Natural killer cell treated with Interleukin-12 subunit alpha and Interleukin-12 subunit beta and Interleukin-15 and Interleukin-18, amount 100 ng/mL, for 72 hours (primary cell): ENCODE data around the gene SESN1. TPM values are rescaled to one million over a fixed set of nuclear protein-coding genes. Genes with fewer than 3 reads are reported as not detected.

Source experiments
- ATAC-seq, 2 donors: fragments of 150-1000 bp; cut with Tn5 transposase in 1 of 2; sonication (Bioruptor Pico), chemical (Tn5 transposase) in 1 of 2; 2 replicates each; pipeline ENCODE4 v1.10.0; 2021
- DNase-seq: peaks from one replicate; pipeline ENCODE4 v3.0.0; 2022; ENCODE audit warnings: low spot score
- H3K27ac Mint-ChIP-seq, 2 donors: 1 replicate in 1 of 2; 2 replicates in 1 of 2; pipeline ENCODE4 v1.8.0; 2022; ENCODE audit warnings: mixed read lengths in 2 of 2, mild to moderate bottlenecking in 1 of 2, moderate library complexity in 1 of 2
- H3K27me3 Mint-ChIP-seq, 2 donors: 1 replicate in 1 of 2; 2 replicates in 1 of 2; pipeline ENCODE4 v1.8.0; 2022; ENCODE audit warnings: mixed read lengths in 2 of 2
- H3K36me3 Mint-ChIP-seq: one replicate; pipeline ENCODE4 v1.8.0; 2022; ENCODE audit warnings: mixed read lengths
- H3K4me1 Mint-ChIP-seq, 2 donors: 1 replicate in 1 of 2; 2 replicates in 1 of 2; pipeline ENCODE4 v1.8.0; 2022; ENCODE audit warnings: low read depth in 2 of 2, mixed read lengths in 2 of 2, mild to moderate bottlenecking in 1 of 2
- H3K4me3 Mint-ChIP-seq: one replicate; pipeline ENCODE4 v1.8.0; 2022; ENCODE audit warnings: mixed read lengths
- H3K9me3 Mint-ChIP-seq: 2 replicates; pipeline ENCODE4 v1.8.0; 2022; ENCODE audit warnings: mixed read lengths
- total RNA-seq, 2 donors: library from RNA; stranded (reverse); gene quantifications; one replicate each; pipeline ENCODE4 v1.2.3, GENCODE V29; 2022

Gene SESN1
- total RNA-seq, 2 donors from 2014 or later, result 7.4 to 9.6 TPM

- H3K27ac Mint-ChIP-seq, result peak overlapping the region in 1 of 2 donors; percentile 18
These were observed 134.6 kb downstream of the SESN1 start for GRCh38 chr6:108959972-108960582.

DNA sequence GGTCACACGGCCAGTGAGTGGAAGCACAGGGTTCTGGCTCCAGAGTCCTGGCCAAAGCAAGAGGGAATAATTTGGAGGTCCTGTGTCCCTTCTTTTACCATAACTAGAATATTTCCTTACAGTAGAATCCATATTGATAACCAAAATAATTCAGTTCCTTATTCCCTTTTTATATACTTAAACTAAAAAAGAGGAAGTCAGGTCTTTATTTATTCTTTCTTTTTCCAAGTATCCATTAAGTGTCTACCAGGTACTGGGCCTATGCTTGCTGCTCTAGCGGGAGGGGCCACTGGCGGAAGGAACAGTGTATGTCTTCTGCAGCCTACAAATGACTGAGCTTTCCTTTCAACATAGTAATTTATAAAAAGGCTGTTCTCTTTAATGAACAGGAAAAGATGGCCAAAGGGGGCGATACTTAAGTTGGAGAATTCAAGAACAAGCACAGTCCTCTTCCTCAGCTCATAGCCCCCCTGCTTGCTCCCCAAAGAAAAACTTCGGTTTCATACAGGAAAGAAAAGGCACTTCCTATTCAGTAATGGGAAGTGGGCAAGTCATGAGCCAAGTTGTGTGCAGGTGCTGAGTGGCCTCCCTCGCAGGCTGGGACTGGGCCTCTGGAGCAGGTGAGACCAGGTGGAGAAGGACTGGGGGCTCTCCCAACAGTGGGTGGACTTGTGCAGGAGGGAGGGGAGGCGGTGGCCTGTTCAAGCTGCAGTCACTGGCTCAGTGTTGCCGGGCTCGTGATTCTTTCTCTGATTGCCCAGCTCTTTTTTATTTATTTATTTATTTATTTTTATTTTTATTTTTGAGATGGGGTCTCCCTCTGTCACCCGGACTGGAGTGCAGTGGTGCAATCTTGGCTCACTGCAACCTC is 135.5 kb downstream of the SESN1 start:
- Mint-ChIP-seq H3K27me3 (no peaks in the 10 kb centered on the region), H3K4me1 (peaks cover 23 to 26% of the 10 kb centered on the region in 2 donors), H3K27ac (no peak overlapping the region), H3K4me3 (no peak overlapping the region), H3K36me3 (no peaks in the 10 kb centered on the region), H3K9me3 (no peaks in the 10 kb centered on the region)
- ATAC-seq (no peak), DNase-seq (no peak)

More at GRCh38 chr6:108959972-108960582, 134.6 kb downstream of the SESN1 start:
- Mint-ChIP-seq H3K4me3 (no peak overlapping the region), H3K4me1 (peaks cover 22 to 23% of the 10 kb centered on the region in 2 donors), H3K27me3 (no peaks in the 10 kb centered on the region), H3K9me3 (no peaks in the 10 kb centered on the region), H3K36me3 (no peaks in the 10 kb centered on the region)
- DNase-seq, result no peak
- peak; percentile 42 to 63 for ATAC-seq

- peak overlapping the region in 1 of 2 donors; percentile 27 for H3K27ac Mint-ChIP-seq
- H3K4me1 Mint-ChIP-seq, result peaks cover 23 to 28% of the 10 kb centered on the region in 2 donors
- no peaks in the 10 kb centered on the region for H3K27me3 Mint-ChIP-seq
- no peaks in the 10 kb centered on the region for H3K36me3 Mint-ChIP-seq
- DNase-seq, result no peak
- no peak for ATAC-seq
- no peaks in the 10 kb centered on the region for H3K9me3 Mint-ChIP-seq
- H3K4me3 Mint-ChIP-seq, result no peak overlapping the region
These were observed 137.4 kb downstream of the SESN1 start for GRCh38 chr6:108957221-108957620.

DNA sequence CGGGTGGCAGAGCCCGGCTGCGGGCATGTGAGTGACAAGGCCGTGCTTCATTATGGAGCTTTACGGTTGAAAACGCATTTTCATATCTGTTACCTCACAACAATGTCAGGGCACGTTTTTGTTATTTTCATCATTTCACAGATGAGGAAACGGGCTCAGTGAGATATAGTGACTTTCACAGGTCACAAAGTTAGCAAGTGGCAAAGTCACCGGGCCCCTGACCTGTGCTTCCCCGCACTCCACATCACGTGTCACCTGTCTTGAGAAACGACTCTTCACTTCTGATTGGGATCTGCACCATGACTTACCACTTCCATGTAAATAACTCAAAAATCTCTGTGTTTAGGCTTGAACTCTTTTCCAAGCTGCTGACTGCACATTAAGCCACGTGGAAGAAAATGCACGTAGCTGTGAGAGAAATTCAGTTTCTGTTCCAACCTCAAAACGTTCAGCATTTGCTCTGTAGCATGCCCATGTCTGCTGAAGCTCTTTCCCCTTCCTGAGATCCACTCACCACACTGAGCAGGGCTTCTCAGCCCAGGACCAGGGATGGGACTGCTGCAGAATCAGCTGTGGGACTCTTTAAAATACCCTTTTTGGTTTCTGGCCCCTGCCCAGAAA is 139.2 kb downstream of the SESN1 start:
- peak overlapping the region; percentile 31 for H3K4me3 Mint-ChIP-seq
- DNase-seq (no peak), ATAC-seq (no peak)
- H3K36me3 Mint-ChIP-seq, result no peaks in the 10 kb centered on the region
- no peaks in the 10 kb centered on the region for H3K9me3 Mint-ChIP-seq
- H3K27me3 Mint-ChIP-seq, result no peaks in the 10 kb centered on the region
- no peak overlapping the region for H3K27ac Mint-ChIP-seq
- peaks cover 20 to 28% of the 10 kb centered on the region in 2 donors for H3K4me1 Mint-ChIP-seq

GRCh38 chr6:108953681-108954080 is 141.0 kb downstream of the SESN1 start:
- no peak overlapping the region for H3K4me3 Mint-ChIP-seq
- peaks cover 8 to 19% of the 10 kb centered on the region in 2 donors for H3K4me1 Mint-ChIP-seq
- H3K27me3 Mint-ChIP-seq, result no peaks in the 10 kb centered on the region
- H3K9me3 Mint-ChIP-seq, result no peaks in the 10 kb centered on the region
- DNase-seq, result no peak
- ATAC-seq, result no peak
- H3K27ac Mint-ChIP-seq, result no peak overlapping the region
- no peaks in the 10 kb centered on the region for H3K36me3 Mint-ChIP-seq

- H3K27ac Mint-ChIP-seq, result no peak overlapping the region
These were observed 141.7 kb downstream of the SESN1 start for GRCh38 chr6:108952776-108953486.

GRCh38 chr6:108951351-108951953 is 143.2 kb downstream of the SESN1 start:
- no peaks in the 10 kb centered on the region for H3K9me3 Mint-ChIP-seq
- H3K4me3 Mint-ChIP-seq, result no peak overlapping the region
- no peaks in the 10 kb centered on the region for H3K27me3 Mint-ChIP-seq
- H3K36me3 Mint-ChIP-seq, result no peaks in the 10 kb centered on the region
- H3K27ac Mint-ChIP-seq, result no peak overlapping the region
- H3K4me1 Mint-ChIP-seq, result peaks cover 17 to 20% of the 10 kb centered on the region in 2 donors
- ATAC-seq, result no peak
- no peak for DNase-seq

More at GRCh38 chr6:108952776-108953486, 141.7 kb downstream of the SESN1 start:
- Mint-ChIP-seq H3K4me1 (peaks cover 8 to 19% of the 10 kb centered on the region in 2 donors), H3K9me3 (no peaks in the 10 kb centered on the region), H3K27me3 (no peaks in the 10 kb centered on the region), H3K4me3 (no peak overlapping the region), H3K36me3 (no peaks in the 10 kb centered on the region)
- ATAC-seq (no peak), DNase-seq (no peak)

DNA sequence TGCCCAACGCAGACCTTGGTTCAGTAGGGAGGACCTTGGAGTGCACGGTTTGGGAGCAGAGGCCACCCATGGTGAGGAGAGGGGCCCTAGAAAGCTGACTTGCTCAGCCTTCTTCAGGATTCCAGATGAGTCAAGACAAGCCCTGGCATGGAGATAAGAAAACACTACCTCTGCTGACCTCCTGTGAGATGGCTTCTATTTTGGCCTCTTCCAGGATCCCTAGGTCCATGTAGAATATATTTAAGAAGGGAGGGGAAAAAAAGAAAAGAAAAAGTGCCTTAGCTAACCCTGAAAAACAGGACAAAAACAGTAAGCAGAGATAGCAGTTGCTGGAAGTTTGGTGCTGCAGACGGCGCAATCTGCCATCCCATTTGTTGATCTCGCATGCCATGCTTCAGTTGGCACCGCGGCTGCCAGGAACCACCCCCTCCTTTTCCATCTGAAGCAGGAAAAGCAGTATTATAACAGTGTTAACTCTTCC is 146.4 kb downstream of the SESN1 start:
- Mint-ChIP-seq H3K4me1 (peaks cover 9 to 27% of the 10 kb centered on the region in 2 donors), H3K36me3 (no peaks in the 10 kb centered on the region), H3K9me3 (no peaks in the 10 kb centered on the region), H3K27me3 (no peaks in the 10 kb centered on the region), H3K27ac (no peak overlapping the region), H3K4me3 (no peak overlapping the region)
- DNase-seq (no peak), ATAC-seq (no peak)

- Mint-ChIP-seq H3K4me1 (peaks cover 17 to 32% of the 10 kb centered on the region in 2 donors), H3K27ac (peak overlapping the region in 1 of 2 donors; percentile 1), H3K4me3 (no peak overlapping the region), H3K36me3 (no peaks in the 10 kb centered on the region), H3K27me3 (no peaks in the 10 kb centered on the region), H3K9me3 (no peaks in the 10 kb centered on the region)
- DNase-seq (no peak), ATAC-seq (no peak)
These were observed 147.4 kb downstream of the SESN1 start for GRCh38 chr6:108947114-108947854.

GRCh38 chr6:108946695-108947094 is 148.0 kb downstream of the SESN1 start:
- ATAC-seq, result no peak
- H3K4me1 Mint-ChIP-seq, result peaks cover 19 to 33% of the 10 kb centered on the region in 2 donors
- no peak overlapping the region for H3K4me3 Mint-ChIP-seq

GRCh38 chr6:108945681-108946159 is 148.9 kb downstream of the SESN1 start:
- H3K36me3 Mint-ChIP-seq, result no peaks in the 10 kb centered on the region
- peaks cover 19 to 33% of the 10 kb centered on the region in 2 donors for H3K4me1 Mint-ChIP-seq
- H3K9me3 Mint-ChIP-seq, result no peaks in the 10 kb centered on the region
- no peak overlapping the region for H3K4me3 Mint-ChIP-seq
- ATAC-seq, result no peak
- no peak for DNase-seq
- no peak overlapping the region for H3K27ac Mint-ChIP-seq
- H3K27me3 Mint-ChIP-seq, result no peaks in the 10 kb centered on the region

More at GRCh38 chr6:108946695-108947094, 148.0 kb downstream of the SESN1 start:
- Mint-ChIP-seq H3K9me3 (no peaks in the 10 kb centered on the region), H3K27ac (peak overlapping the region in 1 of 2 donors; percentile 1), H3K27me3 (no peaks in the 10 kb centered on the region), H3K36me3 (no peaks in the 10 kb centered on the region)
- no peak for DNase-seq
